Upper lobe of right lung (tissue), 1 donor: Measurements from ENCODE around the gene GDF7. TPM values are rescaled to one million over a fixed set of nuclear protein-coding genes. Genes with fewer than 3 reads are reported as not detected.

Experiments
- ATAC-seq: fragments of 200-7000 bp; cut with Tn5 transposase; one replicate; pipeline ENCODE4 v1.9.1; 2020; ENCODE audit warnings: mild to moderate bottlenecking, moderate library complexity
- DNase-seq: peaks from one replicate; pipeline ENCODE4 v3.0.0-alpha.2; 2020
- H3K27ac ChIP-seq: fragments of 200-600 bp; one replicate; pipeline ENCODE4 v1.8.0; 2022
- H3K27me3 ChIP-seq: fragments of 200-600 bp; one replicate; pipeline ENCODE4 v1.8.0; 2022; ENCODE audit warnings: mild to moderate bottlenecking
- H3K36me3 ChIP-seq: fragments of 200-600 bp; one replicate; pipeline ENCODE4 v1.8.0; 2022
- H3K4me1 ChIP-seq: fragments of 200-600 bp; one replicate; pipeline ENCODE4 v1.8.0; 2022
- H3K4me3 ChIP-seq: fragments of 200-600 bp; one replicate; pipeline ENCODE4 v1.8.0; 2022; ENCODE audit warnings: mild to moderate bottlenecking
- H3K9me3 ChIP-seq: fragments of 200-600 bp; one replicate; pipeline ENCODE4 v1.8.0; 2022
- CTCF ChIP-seq: fragments of 200-600 bp; IDR thresholded peaks from one replicate; pipeline ENCODE4 v1.8.0; 2022; ENCODE audit warnings: antibody characterized with exemption
- intact Hi-C: fragments of 100-400 bp; cut with DNase I; formaldehyde crosslinking; loops from one replicate; pipeline ENCODE4 v1.11.0; 2022
- total RNA-seq: library from RNA; stranded (reverse); fragmentation: NEBNext Ultra II Directional; extraction: Animal tissue kit (Norgen Biotek cat#: 25700); gene quantifications from one replicate; pipeline ENCODE4 v1.2.1, GENCODE V29; 2021
- donor health status: DM: no; HTN: yes; CAD: no; lungs with severe emphysema.

Gene GDF7
- total RNA-seq, 1 donor from 2014 or later = 0.72 TPM

GRCh38 chr2:20620271-20620681, 46.7 kb upstream of the GDF7 start:
- DNase-seq (peak; percentile 42), ATAC-seq (no peak)
- Histone ChIP-seq H3K27me3 (no peaks in the 10 kb centered on the region), H3K36me3 (peaks cover 53% of the 10 kb centered on the region), H3K9me3 (no peaks in the 10 kb centered on the region), H3K27ac (peak overlapping the region; percentile 11), H3K4me3 (no peak overlapping the region), H3K4me1 (peaks cover 48% of the 10 kb centered on the region)
- TF ChIP-seq CTCF = no peak
- intact Hi-C loops = no loop called here

- no peak for ATAC-seq
- no peak for TF ChIP-seq CTCF
- no peak overlapping the region for H3K4me3 ChIP-seq
- H3K4me1 ChIP-seq = peaks cover 42% of the 10 kb centered on the region
- H3K9me3 ChIP-seq = no peaks in the 10 kb centered on the region
- peak overlapping the region; percentile 11 for H3K27ac ChIP-seq
- peak; percentile 54 for DNase-seq
- intact Hi-C loops = no loop called here
- peaks cover 53% of the 10 kb centered on the region for H3K36me3 ChIP-seq
- no peaks in the 10 kb centered on the region for H3K27me3 ChIP-seq
Measured at GRCh38 chr2:20620696-20621365, 46.1 kb upstream of the GDF7 start.

GRCh38 chr2:20621366-20622295, 45.3 kb upstream of the GDF7 start:
- no peak for TF ChIP-seq CTCF
- Histone ChIP-seq H3K4me1 (peaks cover 34% of the 10 kb centered on the region), H3K36me3 (peaks cover 53% of the 10 kb centered on the region), H3K27ac (no peak overlapping the region), H3K9me3 (no peaks in the 10 kb centered on the region), H3K27me3 (no peaks in the 10 kb centered on the region), H3K4me3 (no peak overlapping the region)
- ATAC-seq = no peak
- DNase-seq = peak; percentile 57
- intact Hi-C loops = no loop called here

GRCh38 chr2:20622296-20622686, 44.7 kb upstream of the GDF7 start:
- DNase-seq = peak; percentile 32
- no peak overlapping the region for H3K27ac ChIP-seq
- intact Hi-C loops = no loop called here

GRCh38 chr2:20622731-20623130, 44.2 kb upstream of the GDF7 start:
- no peak for TF ChIP-seq CTCF
- Histone ChIP-seq H3K36me3 (peaks cover 53% of the 10 kb centered on the region), H3K4me1 (peaks cover 23% of the 10 kb centered on the region), H3K27ac (no peak overlapping the region), H3K4me3 (no peak overlapping the region), H3K27me3 (no peaks in the 10 kb centered on the region), H3K9me3 (no peaks in the 10 kb centered on the region)
- ATAC-seq (no peak), DNase-seq (peak; percentile 50)
- intact Hi-C loops = no loop called here

More at GRCh38 chr2:20622296-20622686, 44.7 kb upstream of the GDF7 start:
- peaks cover 28% of the 10 kb centered on the region for H3K4me1 ChIP-seq
- no peak for TF ChIP-seq CTCF
- H3K36me3 ChIP-seq = peaks cover 53% of the 10 kb centered on the region
- no peak for ATAC-seq
- H3K27me3 ChIP-seq = no peaks in the 10 kb centered on the region
- no peak overlapping the region for H3K4me3 ChIP-seq
- H3K9me3 ChIP-seq = no peaks in the 10 kb centered on the region
